SK-N-MC (cell line): ENCODE results near the gene NEDD4L.

ENCODE experiments used
- DNase-seq: peaks from one replicate; pipeline ENCODE4 v3.0.0-alpha.2; 2011; ENCODE audit warnings: low read depth, low spot score
- H3K27ac ChIP-seq: fragments of 200-600 bp; sonication (generic); 2 replicates; pipeline ENCODE4 v1.5.1; 2016; ENCODE audit warnings: mixed run types
- H3K36me3 ChIP-seq: fragments of 200-600 bp; sonication (generic); 2 replicates; pipeline ENCODE4 v1.6.1; 2017; ENCODE audit warnings: antibody characterized with exemption, low read length, mixed read lengths; ENCODE audit not compliant: insufficient read depth
- H3K4me3 ChIP-seq: fragments of 200-600 bp; sonication (generic); 2 replicates; pipeline ENCODE4 v1.5.1; 2016
- H3K9ac ChIP-seq: fragments of 200-600 bp; sonication (generic); 2 replicates; pipeline ENCODE4 v1.8.0; 2017; ENCODE audit warnings: mixed run types, mixed read lengths; ENCODE audit not compliant: insufficient read length
- H3K9me3 ChIP-seq: fragments of 200-600 bp; sonication (generic); 2 replicates; pipeline ENCODE4 v1.6.1; 2017; ENCODE audit warnings: low read depth, mild to moderate bottlenecking, antibody characterized with exemption, low read length, moderate library complexity, mixed read lengths
- EZH2 ChIP-seq: fragments of 200-600 bp; sonication (generic); IDR thresholded peaks from one replicate; pipeline ENCODE4 v1.6.1; 2017; ENCODE audit warnings: antibody characterized with exemption
- FOXP2 ChIP-seq: optimal IDR thresholded peaks from 2 replicates; pipeline ENCODE3; 2011; ENCODE audit warnings: mild to moderate bottlenecking, moderate library complexity; ENCODE audit not compliant: insufficient read depth; ENCODE audit errors: extremely low read length, control extremely low read depth
- POLR2AphosphoS5 ChIP-seq: IDR thresholded peaks from 2 replicates; pipeline ENCODE4 v1.6.1; 2012; ENCODE audit warnings: mild to moderate bottlenecking, low read depth, low read length, borderline replicate concordance

NEDD4L gene

GRCh38 chr18:58139459-58140386, 95.7 kb downstream of the NEDD4L start:
- no peak for TF ChIP-seq FOXP2
- TF ChIP-seq EZH2: no peak
- no peak for TF ChIP-seq POLR2AphosphoS5
- no peak overlapping the region for H3K9ac ChIP-seq
- H3K9me3 ChIP-seq: no peaks in the 10 kb centered on the region
- H3K4me3 ChIP-seq: no peak overlapping the region
- no peak overlapping the region for H3K27ac ChIP-seq
- H3K36me3 ChIP-seq: no peaks in the 10 kb centered on the region
- no peak for DNase-seq

GRCh38 chr18:58140387-58141325, 96.6 kb downstream of the NEDD4L start:
- H3K9ac ChIP-seq: no peak overlapping the region
- no peak overlapping the region for H3K27ac ChIP-seq
- no peak for DNase-seq

GRCh38 chr18:58143386-58143785, 99.4 kb downstream of the NEDD4L start:
- no peak for TF ChIP-seq EZH2
- no peak for TF ChIP-seq POLR2AphosphoS5
- TF ChIP-seq FOXP2: no peak
- no peaks in the 10 kb centered on the region for H3K9me3 ChIP-seq
- H3K4me3 ChIP-seq: no peak overlapping the region
- DNase-seq: no peak
- no peak overlapping the region for H3K9ac ChIP-seq
- no peaks in the 10 kb centered on the region for H3K36me3 ChIP-seq
- H3K27ac ChIP-seq: no peak overlapping the region

More at GRCh38 chr18:58140387-58141325, 96.6 kb downstream of the NEDD4L start:
- Histone ChIP-seq H3K4me3 (no peak overlapping the region), H3K9me3 (no peaks in the 10 kb centered on the region), H3K36me3 (no peaks in the 10 kb centered on the region)
- TF ChIP-seq POLR2AphosphoS5 (no peak), EZH2 (no peak), FOXP2 (no peak)

GRCh38 chr18:58144106-58144505, 100.1 kb downstream of the NEDD4L start:
- no peak overlapping the region for H3K9ac ChIP-seq
- TF ChIP-seq POLR2AphosphoS5 (no peak), EZH2 (no peak), FOXP2 (no peak)
- no peaks in the 10 kb centered on the region for H3K36me3 ChIP-seq
- H3K4me3 ChIP-seq: no peak overlapping the region
- no peak for DNase-seq
- H3K9me3 ChIP-seq: no peaks in the 10 kb centered on the region
- no peak overlapping the region for H3K27ac ChIP-seq

GRCh38 chr18:58144671-58145285, 100.8 kb downstream of the NEDD4L start:
- DNase-seq: no peak
- Histone ChIP-seq H3K9ac (no peak overlapping the region), H3K36me3 (no peaks in the 10 kb centered on the region), H3K4me3 (no peak overlapping the region), H3K9me3 (no peaks in the 10 kb centered on the region), H3K27ac (no peak overlapping the region)
- TF ChIP-seq EZH2 (no peak), FOXP2 (no peak), POLR2AphosphoS5 (no peak)

GRCh38 chr18:58146099-58146498, 102.1 kb downstream of the NEDD4L start:
- no peak overlapping the region for H3K9ac ChIP-seq
- DNase-seq: no peak
- no peak for TF ChIP-seq POLR2AphosphoS5
- no peak for TF ChIP-seq EZH2
- no peak for TF ChIP-seq FOXP2
- H3K9me3 ChIP-seq: no peaks in the 10 kb centered on the region
- H3K4me3 ChIP-seq: no peak overlapping the region
- no peak overlapping the region for H3K27ac ChIP-seq
- H3K36me3 ChIP-seq: no peaks in the 10 kb centered on the region

GRCh38 chr18:58148954-58149471, 105.0 kb downstream of the NEDD4L start:
- H3K36me3 ChIP-seq: no peaks in the 10 kb centered on the region
- no peak overlapping the region for H3K4me3 ChIP-seq
- H3K9ac ChIP-seq: no peak overlapping the region
- DNase-seq: no peak
- H3K27ac ChIP-seq: no peak overlapping the region
- TF ChIP-seq EZH2 (no peak), POLR2AphosphoS5 (no peak), FOXP2 (no peak)
- no peaks in the 10 kb centered on the region for H3K9me3 ChIP-seq
